COLO668 (cell line): ENCODE data around the gene DDX4.
"Not testable (repeated sequence)": the region's sequence is repeated elsewhere in the genome, so short reads cannot be mapped to it uniquely, and the experiment has no call there.

Source experiments
- DNase-seq: peaks from one replicate; lab custom pipeline; 2025; ENCODE audit not compliant: unreplicated experiment; lab: John Stamatoyannopoulos, UW

The DDX4 gene

DNA sequence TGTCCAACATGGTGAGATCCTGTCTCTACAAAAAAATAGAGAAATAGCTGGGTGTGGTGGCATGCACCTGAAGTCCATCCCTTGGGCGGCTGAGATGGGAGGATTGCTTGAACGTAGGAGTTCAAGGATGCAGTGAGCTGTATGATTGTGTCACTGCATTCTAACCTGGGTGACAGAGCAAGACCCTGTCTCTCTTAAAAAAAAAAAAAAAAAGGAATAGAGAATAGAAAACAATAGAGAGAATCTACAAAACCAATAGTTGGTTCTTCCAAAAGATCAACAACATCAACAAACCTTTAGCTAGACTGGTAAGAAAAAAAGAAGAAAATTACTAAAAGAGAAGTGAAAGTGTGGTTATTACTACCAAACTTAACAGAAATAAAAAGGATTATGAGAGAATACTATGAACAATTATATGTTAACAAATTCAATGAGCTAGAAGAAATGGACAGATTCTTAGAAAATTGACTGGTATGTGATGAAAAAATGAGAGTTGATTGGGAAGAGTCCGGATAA, 17.6 kb upstream of the DDX4 start:
- DNase-seq = no peak

DNA sequence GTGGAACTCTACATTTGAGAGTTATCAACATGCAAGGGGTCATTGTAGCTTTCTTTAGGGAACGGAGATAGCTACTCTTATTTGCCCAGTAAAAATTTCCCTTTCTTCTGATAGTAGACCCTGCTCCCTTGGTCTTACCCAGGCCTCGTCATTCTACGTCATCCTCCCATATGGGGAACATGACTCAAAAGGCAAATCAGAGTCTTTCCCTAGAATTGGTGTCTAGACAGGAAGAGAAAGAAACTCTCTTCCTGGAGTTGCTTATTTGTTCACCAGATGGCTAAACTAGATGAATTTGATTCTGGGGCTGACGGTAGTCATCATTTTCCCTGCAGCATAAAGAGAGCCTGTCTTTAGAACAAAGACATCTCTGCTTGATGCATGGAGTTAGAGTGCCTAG, 13.6 kb upstream of the DDX4 start:
- DNase-seq = no peak

- DNase-seq = no peak
Measured at GRCh38 chr5:55731848-55732247, 6.0 kb upstream of the DDX4 start.

GRCh38 chr5:55732585-55732984, 5.3 kb upstream of the DDX4 start:
- DNase-seq = no peak

DNA sequence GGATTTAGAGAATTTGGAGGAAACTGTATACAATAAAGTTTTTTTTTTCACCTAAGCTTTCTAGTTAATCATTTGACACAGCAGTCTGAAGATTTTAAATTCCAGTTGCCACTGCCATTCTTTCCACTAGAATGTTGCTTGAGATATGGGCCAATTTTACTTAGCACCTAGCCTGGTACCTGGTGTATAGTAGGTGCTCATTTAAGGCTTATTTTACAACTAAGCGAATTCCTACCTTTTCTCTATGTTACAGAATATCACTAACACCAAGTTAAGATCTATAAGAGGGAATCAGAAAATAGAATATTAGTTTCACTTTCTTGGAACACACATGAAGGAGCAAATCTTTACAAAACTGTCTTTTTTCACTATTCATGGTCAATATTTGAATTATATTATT, 3.2 kb upstream of the DDX4 start:
- no peak for DNase-seq

DNA sequence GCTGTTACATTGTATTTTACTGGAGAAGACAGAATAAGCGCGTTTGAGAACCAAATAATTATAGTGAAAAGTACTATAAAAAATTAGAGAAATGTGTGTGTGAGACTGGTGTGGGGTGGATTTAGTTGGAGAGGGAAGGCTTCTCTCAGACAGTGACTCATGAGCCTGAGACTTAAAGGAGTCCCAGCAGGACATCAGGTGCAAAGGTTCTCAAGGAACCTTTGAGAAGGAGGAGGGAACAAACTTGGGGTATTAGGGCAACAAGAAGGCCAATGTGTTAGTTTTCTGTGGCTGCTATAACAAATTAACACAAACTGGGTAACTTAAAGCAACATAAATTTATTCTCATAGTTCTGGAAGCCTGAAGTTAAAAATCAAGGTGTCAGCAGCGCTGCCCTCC, 4.9 kb downstream of the DDX4 start:
- no peak for DNase-seq

DNA sequence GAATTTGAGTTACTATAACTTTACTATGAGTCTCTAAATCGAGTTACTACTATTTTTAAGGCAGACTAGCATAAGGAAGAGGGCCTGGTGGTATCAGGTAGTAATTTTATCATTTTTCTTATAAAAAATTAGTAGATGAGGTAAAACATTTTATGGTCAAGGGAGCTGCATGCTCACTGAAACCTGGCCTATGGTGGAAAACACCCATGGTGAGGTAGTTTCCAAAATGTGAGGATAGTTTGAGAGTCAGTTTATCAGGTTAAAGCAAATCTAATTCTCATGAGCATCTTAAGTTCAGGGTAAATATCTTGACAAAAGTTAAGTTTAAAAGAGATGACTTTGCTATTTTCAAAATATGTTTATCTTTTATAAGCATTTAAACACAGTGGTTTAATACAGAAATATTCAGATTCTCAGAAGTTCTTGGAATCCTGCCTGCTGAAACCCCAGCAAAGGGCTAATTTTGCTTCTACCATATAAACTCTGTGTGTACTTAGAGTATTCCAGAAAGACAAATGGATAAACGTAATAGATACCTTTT, 10.0 kb downstream of the DDX4 start:
- no peak for DNase-seq

DNA sequence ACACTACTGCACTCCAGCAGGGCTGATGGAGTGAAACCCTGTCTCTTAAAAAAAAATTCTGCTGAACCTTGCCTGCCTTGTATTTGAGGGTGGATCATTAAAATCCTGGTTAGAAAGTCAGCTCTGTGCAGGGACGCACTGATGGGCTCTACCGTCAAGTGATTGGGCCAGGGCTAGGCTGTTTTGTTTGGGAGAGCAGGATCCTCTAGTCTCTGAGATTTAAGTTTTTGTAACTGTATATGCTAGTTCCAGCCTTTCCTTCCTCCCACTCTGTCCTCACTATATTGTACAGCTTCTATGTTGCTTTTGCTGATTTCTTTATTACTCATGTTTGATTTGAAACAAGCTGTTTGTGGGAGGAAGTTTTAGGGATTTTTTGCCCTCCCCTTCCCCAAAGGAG, 11.5 kb downstream of the DDX4 start:
- DNase-seq = no peak

GRCh38 chr5:55750063-55750462, 12.2 kb downstream of the DDX4 start:
- no peak for DNase-seq

DNA sequence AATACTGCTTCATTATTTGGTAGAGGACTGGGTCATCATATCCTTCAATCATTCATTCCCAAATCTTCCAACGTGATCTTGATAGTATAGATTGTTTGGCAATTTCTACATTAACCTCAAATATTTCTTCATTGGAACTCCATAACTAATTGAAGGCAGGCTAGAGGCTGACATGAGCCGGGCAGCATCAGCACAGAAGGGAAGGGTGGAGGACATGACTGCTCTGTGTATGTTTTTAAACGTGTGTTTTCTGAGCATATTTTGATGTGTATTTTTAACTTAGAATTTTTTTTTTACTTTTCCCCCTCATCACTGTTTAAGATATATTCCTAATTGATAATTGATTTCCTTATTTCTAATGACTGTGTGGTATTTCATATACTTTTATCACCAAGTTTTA, 12.6 kb downstream of the DDX4 start:
- DNase-seq = no peak

GRCh38 chr5:55758231-55758630, 20.4 kb downstream of the DDX4 start:
- DNase-seq = no peak

- DNase-seq = no peak
Measured at GRCh38 chr5:55758714-55759113, 20.9 kb downstream of the DDX4 start.

DNA sequence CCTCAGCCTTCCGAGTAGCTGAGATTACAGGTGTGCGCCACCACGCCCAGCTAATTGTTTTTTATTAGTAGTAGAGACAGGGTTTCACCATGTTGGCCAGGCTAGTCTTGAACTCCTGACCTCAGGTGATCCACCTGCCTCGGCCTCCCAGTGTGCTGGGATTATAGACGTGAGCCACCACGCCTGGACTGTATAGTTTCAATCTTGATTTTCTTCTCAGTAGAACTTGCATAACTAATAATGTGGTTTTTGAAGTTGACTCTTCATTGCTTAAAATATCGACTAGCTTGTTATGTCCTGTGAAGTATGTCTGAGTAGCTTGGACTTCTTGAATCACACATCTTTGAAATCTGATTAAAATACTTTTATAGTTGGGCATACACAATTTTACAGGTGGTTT, 23.9 kb downstream of the DDX4 start:
- DNase-seq = not testable (repeated sequence)

GRCh38 chr5:55763746-55764420, 26.0 kb downstream of the DDX4 start:
- DNase-seq = no peak

- no peak for DNase-seq
Measured at GRCh38 chr5:55768279-55768678, 30.4 kb downstream of the DDX4 start.

DNA sequence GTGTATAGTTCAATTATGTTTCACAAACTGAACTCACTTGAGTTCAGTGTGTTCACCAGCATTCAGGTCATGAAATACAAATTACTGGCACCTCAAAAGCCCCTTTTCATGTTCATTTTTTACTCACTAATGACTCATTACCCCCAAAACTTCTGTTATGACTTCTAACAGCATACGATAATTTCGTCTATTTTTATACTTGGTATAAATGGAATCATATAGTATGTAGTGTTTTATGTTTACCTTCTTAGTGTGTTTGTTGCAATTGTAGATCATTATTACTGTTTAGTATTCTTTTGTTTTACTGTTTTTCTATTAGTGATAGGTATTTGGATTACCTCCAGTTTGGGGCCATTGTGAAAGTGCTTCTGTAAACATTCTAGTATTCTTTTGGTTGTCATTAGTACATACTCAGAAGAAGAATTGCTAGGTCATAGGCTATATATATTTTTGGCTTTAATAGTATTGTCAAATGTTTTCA, 33.4 kb downstream of the DDX4 start:
- DNase-seq = no peak

GRCh38 chr5:55773057-55773456, 35.2 kb downstream of the DDX4 start:
- DNase-seq = no peak

DNA sequence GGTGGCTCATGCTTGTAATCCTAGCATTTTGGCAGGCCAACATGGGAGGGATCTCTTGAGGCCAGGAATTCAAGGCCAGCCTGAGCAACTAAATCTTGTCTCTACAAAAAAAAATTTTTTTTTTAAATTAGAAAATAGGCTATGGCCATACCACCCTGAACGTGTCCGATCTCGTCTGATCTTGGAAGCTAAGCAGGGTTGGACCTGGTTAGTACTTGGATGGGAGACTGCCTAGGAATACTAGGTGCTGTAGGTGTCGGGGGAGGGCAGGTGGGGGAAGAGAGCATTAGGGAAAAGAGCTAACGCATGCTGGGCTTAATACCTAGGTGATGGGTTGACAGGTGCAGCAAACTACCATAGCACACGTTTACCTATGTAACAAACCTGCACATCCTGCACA, 39.5 kb downstream of the DDX4 start:
- DNase-seq = no peak

GRCh38 chr5:55800924-55801323, 63.1 kb downstream of the DDX4 start:
- DNase-seq = no peak

DNA sequence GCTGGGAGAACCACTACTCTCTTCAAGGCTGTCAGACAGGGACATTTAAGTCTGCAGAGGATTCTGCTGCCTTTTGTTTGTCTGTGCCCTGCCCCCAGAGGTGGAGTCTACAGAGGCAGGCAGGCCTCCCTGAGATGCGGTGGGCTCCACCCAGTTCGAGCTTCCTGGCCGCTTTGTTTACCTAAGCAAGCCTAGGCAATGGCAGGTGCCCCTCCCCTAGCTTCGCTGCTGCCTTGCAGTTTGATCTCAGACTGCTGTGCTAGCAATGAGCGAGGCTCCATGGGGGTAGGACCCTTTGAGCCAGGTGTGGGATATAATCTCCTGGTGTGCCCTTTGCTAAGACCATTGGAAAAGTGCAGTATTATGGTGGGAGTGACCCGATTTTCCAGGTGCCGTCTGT, 71.0 kb downstream of the DDX4 start:
- not testable (repeated sequence) for DNase-seq

DNA sequence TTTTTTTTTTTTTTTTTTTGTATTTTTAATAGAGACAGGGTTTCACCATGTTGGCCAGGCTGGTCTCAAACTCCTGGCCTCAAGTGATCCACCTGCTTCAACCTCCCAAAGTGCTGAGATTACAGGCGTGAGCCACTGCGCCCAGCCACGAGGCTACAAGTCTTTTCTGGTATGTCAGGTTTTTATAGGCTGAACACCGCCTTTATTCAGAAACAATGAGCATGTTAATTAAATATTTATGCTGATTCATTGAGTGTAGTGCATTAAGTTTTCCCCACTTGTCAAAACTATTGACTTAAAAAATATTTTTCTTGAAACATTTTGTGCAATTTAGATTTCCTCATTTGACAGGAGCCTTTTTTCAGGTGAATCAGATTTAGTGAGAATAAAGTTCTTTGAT, 78.1 kb downstream of the DDX4 start:
- DNase-seq = not testable (repeated sequence)

DNA sequence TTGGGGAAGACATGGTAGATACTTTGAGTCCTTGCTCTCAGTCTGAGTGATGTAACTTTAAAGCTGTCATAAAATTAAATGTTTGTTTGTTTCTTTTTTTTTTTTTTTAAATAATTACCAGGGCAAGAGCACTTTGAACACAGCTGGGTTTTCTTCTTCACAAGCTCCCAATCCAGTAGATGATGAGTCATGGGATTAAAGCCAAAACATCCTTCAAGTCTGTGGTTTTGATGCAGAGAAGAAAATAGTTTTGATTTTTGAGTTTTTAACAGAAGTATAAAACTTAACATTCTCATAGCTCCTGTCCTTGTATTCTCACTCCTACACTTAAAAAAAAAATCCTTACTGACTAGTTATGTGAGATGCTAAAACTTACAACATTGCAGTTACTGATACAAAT, 78.5 kb downstream of the DDX4 start:
- DNase-seq = no peak

GRCh38 chr5:55817030-55817429, 79.2 kb downstream of the DDX4 start:
- DNase-seq = no peak
